ENCODE data around the gene MACROD2. TPM values are rescaled to one million over a fixed set of nuclear protein-coding genes. Genes with fewer than 3 reads are reported as not detected.

Gene MACROD2
- total and polyA plus RNA-seq, 8 donors: 0.78 to 31.3 (median 10.9) TPM; not detected in 1

DNA sequence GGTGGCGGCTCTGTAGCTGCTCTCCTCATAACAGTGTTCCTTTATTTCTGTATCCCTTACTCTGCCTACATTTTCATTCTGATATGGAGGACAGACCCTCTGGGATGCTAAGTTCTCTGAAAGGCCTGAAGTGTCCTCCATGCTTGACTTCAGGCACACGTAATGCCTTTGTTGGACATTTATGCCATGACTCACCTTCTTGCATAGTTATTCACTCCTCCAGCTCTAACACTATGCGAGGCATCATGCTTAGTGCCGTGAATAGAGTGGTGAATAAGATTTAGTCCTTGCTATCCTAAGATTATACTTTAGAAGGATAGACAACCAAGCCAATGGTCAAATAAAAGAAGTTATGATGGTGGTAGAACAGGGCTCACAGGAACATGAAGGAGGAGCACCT, 1103.0 kb downstream of the MACROD2 start:
- Histone ChIP-seq H3K9me3 (peaks cover 0 to 6% (median 0%) of the 10 kb centered on the region in 4 donors), H3K27me3 (no peaks in the 10 kb centered on the region), H3K4me1 (no peaks in the 10 kb centered on the region), H3K27ac (no peak overlapping the region), H3K36me3 (no peaks in the 10 kb centered on the region), H3K4me3 (no peak overlapping the region)
- no peak for DNase-seq
- no peak for TF ChIP-seq POLR2A (IDR thresholded peaks at IDR 0.05)
- no peak for TF ChIP-seq POLR2AphosphoS5 (IDR thresholded peaks at IDR 0.05)
- TF ChIP-seq, protein P1, sequence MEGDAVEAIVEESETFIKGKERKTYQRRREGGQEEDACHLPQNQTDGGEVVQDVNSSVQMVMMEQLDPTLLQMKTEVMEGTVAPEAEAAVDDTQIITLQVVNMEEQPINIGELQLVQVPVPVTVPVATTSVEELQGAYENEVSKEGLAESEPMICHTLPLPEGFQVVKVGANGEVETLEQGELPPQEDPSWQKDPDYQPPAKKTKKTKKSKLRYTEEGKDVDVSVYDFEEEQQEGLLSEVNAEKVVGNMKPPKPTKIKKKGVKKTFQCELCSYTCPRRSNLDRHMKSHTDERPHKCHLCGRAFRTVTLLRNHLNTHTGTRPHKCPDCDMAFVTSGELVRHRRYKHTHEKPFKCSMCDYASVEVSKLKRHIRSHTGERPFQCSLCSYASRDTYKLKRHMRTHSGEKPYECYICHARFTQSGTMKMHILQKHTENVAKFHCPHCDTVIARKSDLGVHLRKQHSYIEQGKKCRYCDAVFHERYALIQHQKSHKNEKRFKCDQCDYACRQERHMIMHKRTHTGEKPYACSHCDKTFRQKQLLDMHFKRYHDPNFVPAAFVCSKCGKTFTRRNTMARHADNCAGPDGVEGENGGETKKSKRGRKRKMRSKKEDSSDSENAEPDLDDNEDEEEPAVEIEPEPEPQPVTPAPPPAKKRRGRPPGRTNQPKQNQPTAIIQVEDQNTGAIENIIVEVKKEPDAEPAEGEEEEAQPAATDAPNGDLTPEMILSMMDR (IDR thresholded peaks at IDR 0.05): no peak
- intact Hi-C loops (cut with DNase I; ENCODE audit: low total_unique reads): no loop called here
- 86 to 95% (median 91%) methylated on average over 4 of the region's 4 CpGs for WGBS, 5 donors

DNA sequence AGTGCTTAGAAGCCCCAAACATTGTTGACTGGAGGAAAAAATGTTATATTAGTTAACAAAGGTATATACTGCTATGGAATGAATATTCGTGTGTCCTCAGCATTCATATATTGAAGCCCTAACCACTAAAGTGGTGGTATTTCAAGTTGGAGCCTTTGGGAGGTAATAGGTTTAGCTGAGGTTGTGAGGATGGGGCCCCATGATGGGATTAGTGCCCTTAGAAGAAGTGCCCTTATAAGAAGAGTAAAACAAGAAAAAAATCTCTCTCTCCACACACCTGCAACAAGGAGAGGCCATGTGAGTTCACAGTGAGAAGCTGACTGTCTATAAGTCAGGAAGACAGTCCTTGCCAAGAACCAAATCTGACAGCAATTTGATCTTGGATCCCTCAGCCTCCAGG, 1103.8 kb downstream of the MACROD2 start:
- intact Hi-C loops (cut with DNase I; ENCODE audit: low total_unique reads): no loop called here
- 73 to 100% (median 87%) methylated on average over 1 of the region's 1 CpG for WGBS, 5 donors
- Histone ChIP-seq H3K4me3 (no peak overlapping the region), H3K36me3 (no peaks in the 10 kb centered on the region), H3K4me1 (no peaks in the 10 kb centered on the region), H3K27me3 (no peaks in the 10 kb centered on the region), H3K9me3 (peaks cover 0 to 6% (median 0%) of the 10 kb centered on the region in 4 donors), H3K27ac (no peak overlapping the region)
- DNase-seq: no peak
- TF ChIP-seq, protein P1 (IDR thresholded peaks at IDR 0.05): no peak
- no peak for TF ChIP-seq POLR2AphosphoS5 (IDR thresholded peaks at IDR 0.05)
- TF ChIP-seq EP300 (IDR thresholded peaks at IDR 0.05): no peak
- TF ChIP-seq POLR2A (IDR thresholded peaks at IDR 0.05): no peak

GRCh38 chr20:15100506-15101160, 1105.3 kb downstream of the MACROD2 start:
- TF ChIP-seq EP300 (IDR thresholded peaks at IDR 0.05) (no peak), POLR2AphosphoS5 (IDR thresholded peaks at IDR 0.05) (no peak), POLR2A (IDR thresholded peaks at IDR 0.05) (no peak)
- TF ChIP-seq, protein P1 (IDR thresholded peaks at IDR 0.05): no peak
- Histone ChIP-seq H3K36me3 (no peaks in the 10 kb centered on the region), H3K9me3 (peaks cover 0 to 6% (median 0%) of the 10 kb centered on the region in 4 donors), H3K4me3 (no peak overlapping the region), H3K4me1 (no peaks in the 10 kb centered on the region), H3K27ac (no peak overlapping the region), H3K27me3 (no peaks in the 10 kb centered on the region)
- no peak for DNase-seq
- intact Hi-C loops (cut with DNase I; ENCODE audit: low total_unique reads): no loop called here

- 39 to 93% (median 62%) methylated on average over 1 of the region's 1 CpG for WGBS, 5 donors
- intact Hi-C loops (cut with DNase I; ENCODE audit: low total_unique reads): no loop called here
- Histone ChIP-seq H3K27me3 (no peaks in the 10 kb centered on the region), H3K4me1 (no peaks in the 10 kb centered on the region), H3K27ac (no peak overlapping the region), H3K4me3 (no peak overlapping the region), H3K36me3 (no peaks in the 10 kb centered on the region), H3K9me3 (no peaks in the 10 kb centered on the region)
- peak in 1 of 2 donors; percentile 50 for DNase-seq
- TF ChIP-seq POLR2A (IDR thresholded peaks at IDR 0.05): no peak
- no peak for TF ChIP-seq POLR2AphosphoS5 (IDR thresholded peaks at IDR 0.05)
- TF ChIP-seq, protein P1 (IDR thresholded peaks at IDR 0.05): no peak
- no peak for TF ChIP-seq EP300 (IDR thresholded peaks at IDR 0.05)
These were observed 1112.6 kb downstream of the MACROD2 start for GRCh38 chr20:15107931-15108330.
